ENCODE results near the gene SDK1. TPM values are rescaled to one million over a fixed set of nuclear protein-coding genes. Genes with fewer than 3 reads are reported as not detected.

SDK1 gene
- total RNA-seq, 2 experiments from 2014 or later, result 0.25 to 0.78 TPM

DNA sequence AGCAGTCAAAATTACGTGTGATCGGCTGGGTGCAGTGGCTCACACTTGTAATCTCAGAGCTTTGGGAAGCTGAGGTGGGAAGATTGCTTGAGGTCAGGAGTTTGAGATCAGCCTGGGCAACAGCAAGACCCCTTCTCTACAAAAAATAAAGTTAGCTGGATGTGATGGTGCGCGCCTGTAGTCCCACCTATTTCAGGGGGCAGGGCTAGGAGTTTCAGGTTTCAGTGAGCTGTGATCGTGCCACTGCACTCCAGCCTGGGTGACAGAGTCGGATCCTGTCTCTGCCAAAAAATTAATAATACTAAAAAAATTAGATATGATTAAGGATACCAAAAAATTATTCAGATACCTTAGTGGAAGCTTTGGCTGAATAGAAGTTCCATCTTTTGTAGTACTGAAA, 136.4 kb downstream of the SDK1 start:
- H3K27ac Mint-ChIP-seq, result no peak overlapping the region
- TF ChIP-seq, protein P1, sequence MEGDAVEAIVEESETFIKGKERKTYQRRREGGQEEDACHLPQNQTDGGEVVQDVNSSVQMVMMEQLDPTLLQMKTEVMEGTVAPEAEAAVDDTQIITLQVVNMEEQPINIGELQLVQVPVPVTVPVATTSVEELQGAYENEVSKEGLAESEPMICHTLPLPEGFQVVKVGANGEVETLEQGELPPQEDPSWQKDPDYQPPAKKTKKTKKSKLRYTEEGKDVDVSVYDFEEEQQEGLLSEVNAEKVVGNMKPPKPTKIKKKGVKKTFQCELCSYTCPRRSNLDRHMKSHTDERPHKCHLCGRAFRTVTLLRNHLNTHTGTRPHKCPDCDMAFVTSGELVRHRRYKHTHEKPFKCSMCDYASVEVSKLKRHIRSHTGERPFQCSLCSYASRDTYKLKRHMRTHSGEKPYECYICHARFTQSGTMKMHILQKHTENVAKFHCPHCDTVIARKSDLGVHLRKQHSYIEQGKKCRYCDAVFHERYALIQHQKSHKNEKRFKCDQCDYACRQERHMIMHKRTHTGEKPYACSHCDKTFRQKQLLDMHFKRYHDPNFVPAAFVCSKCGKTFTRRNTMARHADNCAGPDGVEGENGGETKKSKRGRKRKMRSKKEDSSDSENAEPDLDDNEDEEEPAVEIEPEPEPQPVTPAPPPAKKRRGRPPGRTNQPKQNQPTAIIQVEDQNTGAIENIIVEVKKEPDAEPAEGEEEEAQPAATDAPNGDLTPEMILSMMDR (IDR thresholded peaks at IDR 0.05), result no peak
- no peaks in the 10 kb centered on the region for H3K36me3 Mint-ChIP-seq (ENCODE audit: low read depth)
- POLR2A ChIA-PET, result no interaction called here
- peaks cover 1% of the 10 kb centered on the region for H3K27me3 Mint-ChIP-seq
- CTCF ChIA-PET, result no interaction called here
- no peaks in the 10 kb centered on the region for H3K9me3 Mint-ChIP-seq
- no peak overlapping the region for H3K4me3 Mint-ChIP-seq
- intact Hi-C loops (cut with micrococcal nuclease), result no loop called here
- DNase-seq (no peak), ATAC-seq (no peak)
- H3K4me1 Mint-ChIP-seq (ENCODE audit: low read depth), result no peaks in the 10 kb centered on the region

DNA sequence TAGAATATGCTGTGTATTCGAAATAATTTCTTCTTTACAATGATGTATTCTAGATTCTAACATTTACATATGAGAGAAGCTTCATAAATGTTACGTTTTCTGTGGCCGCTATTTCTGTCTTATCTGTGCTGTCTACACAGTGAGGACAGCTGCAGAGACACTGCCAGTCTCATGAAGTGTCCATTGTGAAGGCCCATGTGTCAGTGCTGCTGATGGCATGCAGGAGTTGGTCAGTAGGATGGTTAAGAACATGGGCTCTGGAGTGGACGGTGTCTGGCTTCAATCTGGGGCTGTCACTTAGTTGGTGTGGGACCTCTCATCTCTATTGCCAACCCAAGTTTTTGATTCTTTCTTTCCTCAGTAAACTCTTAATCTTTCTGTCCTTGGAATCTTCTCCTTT, 137.3 kb downstream of the SDK1 start:
- peaks cover 1% of the 10 kb centered on the region for H3K27me3 Mint-ChIP-seq
- no peaks in the 10 kb centered on the region for H3K4me1 Mint-ChIP-seq (ENCODE audit: low read depth)

DNA sequence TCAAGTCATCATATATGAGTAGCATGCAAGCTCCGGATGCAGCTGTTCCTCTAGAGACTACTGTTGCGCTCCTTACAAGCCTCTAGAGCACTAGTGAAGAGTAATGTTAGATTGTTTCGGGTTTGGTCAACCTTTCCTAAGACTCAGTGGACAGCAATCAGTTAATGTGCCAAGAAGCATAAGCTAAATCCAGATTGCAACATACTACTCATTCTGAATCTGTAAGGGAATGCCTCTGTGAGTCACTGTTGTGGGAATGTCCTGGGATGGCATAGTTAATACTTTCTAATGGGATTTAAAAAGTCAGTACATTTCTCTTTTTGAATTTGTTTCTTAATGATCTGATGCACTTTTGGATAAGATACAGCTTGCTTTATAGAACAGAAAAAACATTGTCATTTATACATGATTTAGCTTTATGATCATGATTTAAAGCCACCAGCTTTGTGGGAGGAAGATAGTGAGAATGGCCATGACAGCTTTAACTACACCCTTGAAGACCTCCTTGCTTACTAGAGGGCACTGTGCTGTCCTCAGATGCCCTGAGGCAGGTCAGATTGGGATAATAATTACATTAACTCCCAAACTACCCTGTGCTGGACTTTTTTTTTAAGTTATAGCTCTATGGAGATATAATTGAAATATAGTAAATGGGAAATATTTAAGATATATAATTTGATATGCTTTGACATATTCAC, 138.4 kb downstream of the SDK1 start:
- no peaks in the 10 kb centered on the region for H3K4me1 Mint-ChIP-seq (ENCODE audit: low read depth)
- H3K36me3 Mint-ChIP-seq (ENCODE audit: low read depth), result no peaks in the 10 kb centered on the region
- no peak overlapping the region for H3K27ac Mint-ChIP-seq
- ChIA-PET POLR2A (no interaction called here), CTCF (no interaction called here)
- H3K9me3 Mint-ChIP-seq, result peaks cover under 1% of the 10 kb centered on the region
- TF ChIP-seq, protein P1 (IDR thresholded peaks at IDR 0.05), result no peak
- DNase-seq (no peak), ATAC-seq (no peak)
- H3K4me3 Mint-ChIP-seq, result no peak overlapping the region
- H3K27me3 Mint-ChIP-seq, result peaks cover 1% of the 10 kb centered on the region
- intact Hi-C loops (cut with micrococcal nuclease), result no loop called here

More for the DNA sequence above, 137.3 kb downstream of the SDK1 start:
- Mint-ChIP-seq H3K36me3 (ENCODE audit: low read depth) (no peaks in the 10 kb centered on the region), H3K27ac (no peak overlapping the region), H3K4me3 (no peak overlapping the region), H3K9me3 (no peaks in the 10 kb centered on the region)
- ChIA-PET POLR2A (no interaction called here), CTCF (no interaction called here)
- TF ChIP-seq, protein P1 (IDR thresholded peaks at IDR 0.05), result no peak
- intact Hi-C loops (cut with micrococcal nuclease), result no loop called here
- ATAC-seq (no peak), DNase-seq (no peak)

DNA sequence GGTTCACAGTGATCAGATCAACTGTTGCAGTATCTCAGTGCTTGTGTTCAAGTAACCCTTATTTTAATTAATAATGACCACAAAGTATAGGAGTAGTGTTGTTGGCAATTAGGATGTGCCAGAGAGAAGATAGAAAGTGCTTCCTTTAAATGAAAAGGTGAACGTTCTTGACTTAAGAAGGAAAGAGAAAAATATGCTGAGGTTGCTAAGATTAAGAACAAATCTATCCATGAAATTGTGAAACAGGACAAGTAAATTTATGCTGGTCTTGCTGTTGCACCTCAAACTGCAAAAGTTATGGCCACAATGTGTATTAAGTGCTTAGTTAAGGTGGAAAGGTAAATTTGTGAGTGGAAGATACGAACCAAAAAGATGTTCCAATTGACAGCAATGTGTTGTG, 139.5 kb downstream of the SDK1 start:
- H3K27ac Mint-ChIP-seq, result no peak overlapping the region
- ATAC-seq, result no peak
- H3K36me3 Mint-ChIP-seq (ENCODE audit: low read depth), result no peaks in the 10 kb centered on the region
- ChIA-PET CTCF (no interaction called here), POLR2A (interaction anchor here (0.7 kb wide), 1 partner anchor 14 kb away, joined by 4 read pairs; no protein-coding TSS in a partner anchor)
- H3K4me3 Mint-ChIP-seq, result no peak overlapping the region
- no peaks in the 10 kb centered on the region for H3K4me1 Mint-ChIP-seq (ENCODE audit: low read depth)
- intact Hi-C loops (cut with micrococcal nuclease), result no loop called here
- peaks cover 4% of the 10 kb centered on the region for H3K9me3 Mint-ChIP-seq
- DNase-seq, result no peak
- H3K27me3 Mint-ChIP-seq, result peaks cover 1% of the 10 kb centered on the region
- TF ChIP-seq, protein P1 (IDR thresholded peaks at IDR 0.05), result no peak

DNA sequence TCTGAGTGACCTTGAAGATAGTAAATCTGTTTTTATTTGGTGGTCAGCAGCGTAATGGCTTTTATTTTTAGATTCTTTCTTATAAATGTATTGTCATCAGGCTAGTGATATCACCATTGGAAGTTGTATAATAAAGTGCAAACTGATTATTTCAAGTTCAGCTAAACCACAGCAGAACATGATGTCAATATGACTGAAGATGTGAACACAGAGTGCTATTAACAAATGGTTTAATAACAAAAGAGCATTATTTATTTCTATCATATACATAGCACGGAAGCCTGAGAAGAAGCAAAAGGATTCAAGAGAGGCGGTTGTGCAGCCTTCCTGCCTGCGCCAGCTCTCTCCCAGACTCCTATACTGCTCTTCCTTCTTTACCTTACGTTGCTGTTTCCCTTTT, 142.7 kb downstream of the SDK1 start:
- CTCF ChIA-PET, result interaction anchor here (1.2 kb wide), 1 partner anchor 36 kb away, joined by 3 read pairs; no protein-coding TSS in a partner anchor

More for the DNA sequence above, 142.7 kb downstream of the SDK1 start:
- Mint-ChIP-seq H3K4me1 (ENCODE audit: low read depth) (no peaks in the 10 kb centered on the region), H3K27ac (no peak overlapping the region), H3K27me3 (no peaks in the 10 kb centered on the region), H3K36me3 (ENCODE audit: low read depth) (no peaks in the 10 kb centered on the region), H3K9me3 (peaks cover 16% of the 10 kb centered on the region), H3K4me3 (no peak overlapping the region)
- DNase-seq (no peak), ATAC-seq (no peak)
- POLR2A ChIA-PET, result no interaction called here
- TF ChIP-seq, protein P1 (IDR thresholded peaks at IDR 0.05), result no peak
- intact Hi-C loops (cut with micrococcal nuclease), result no loop called here

All from activated CD8-positive, alpha-beta T cell treated with anti-CD3 and anti-CD28 coated beads for 36 hours (primary cell).